Activated T-helper 1 cell treated with anti-CD3 and anti-CD28 coated beads, Interleukin-12 subunit alpha, Interleukin-12 subunit beta, Interleukin-2, Interleukin-4 antibody, amounts not matched to agents 30 ng/mL and 10 ng/mL and 1 ng/mL, durations not matched to agents 14 hours and 24 hours and 36 hours (primary cell): ENCODE data around the gene KRTAP12-3. TPM values are rescaled to one million over a fixed set of nuclear protein-coding genes. Genes with fewer than 3 reads are reported as not detected.
"Not testable (repeated sequence)": the region's sequence is repeated elsewhere in the genome, so short reads cannot be mapped to it uniquely, and the experiment has no call there.

Experiments used
- DNase-seq: peaks from one replicate; pipeline ENCODE4 v3.0.0; 2021; ENCODE audit warnings: low spot score
- H3K27ac Mint-ChIP-seq: one replicate; pipeline ENCODE4 v1.8.0; 2021; ENCODE audit warnings: mild to moderate bottlenecking, mixed read lengths
- H3K27me3 Mint-ChIP-seq: one replicate; pipeline ENCODE4 v1.8.0; 2022; ENCODE audit warnings: mild to moderate bottlenecking, moderate library complexity, mixed read lengths; ENCODE audit not compliant: insufficient read depth
- H3K36me3 Mint-ChIP-seq: one replicate; pipeline ENCODE4 v1.8.0; 2021; ENCODE audit warnings: low read depth, mixed read lengths
- H3K4me1 Mint-ChIP-seq: one replicate; pipeline ENCODE4 v1.8.0; 2021; ENCODE audit warnings: low read depth, mixed read lengths
- H3K4me3 Mint-ChIP-seq: one replicate; pipeline ENCODE4 v1.8.0; 2021; ENCODE audit warnings: mild to moderate bottlenecking, moderate library complexity, mixed read lengths
- H3K9me3 Mint-ChIP-seq: one replicate; pipeline ENCODE4 v1.8.0; 2021; ENCODE audit warnings: mixed read lengths
- intact Hi-C: fragments of 100-400 bp; cut with micrococcal nuclease; formaldehyde crosslinking; loops from one replicate; pipeline ENCODE4 v1.15.1; 2024
- total RNA-seq: library from RNA; stranded (reverse); gene quantifications from 2 replicates; pipeline ENCODE4 v1.2.3, GENCODE V29; 2022

Gene KRTAP12-3
- total RNA-seq, 1 donor from 2014 or later, result not detected

GRCh38 chr21:44648557-44649311 is 9.0 kb upstream of the KRTAP12-3 start:
- Mint-ChIP-seq H3K36me3 (peaks cover 2% of the 10 kb centered on the region), H3K27me3 (peaks cover 2% of the 10 kb centered on the region), H3K9me3 (peaks cover 23% of the 10 kb centered on the region), H3K27ac (no peak overlapping the region), H3K4me3 (no peak overlapping the region), H3K4me1 (peaks cover 7% of the 10 kb centered on the region)
- intact Hi-C loops, result no loop called here
- no peak for DNase-seq

GRCh38 chr21:44649521-44650100 is 8.1 kb upstream of the KRTAP12-3 start:
- intact Hi-C loops, result no loop called here
- H3K27ac Mint-ChIP-seq, result no peak overlapping the region
- H3K4me1 Mint-ChIP-seq, result peaks cover 12% of the 10 kb centered on the region
- peaks cover 2% of the 10 kb centered on the region for H3K27me3 Mint-ChIP-seq
- no peak for DNase-seq
- peaks cover 3% of the 10 kb centered on the region for H3K36me3 Mint-ChIP-seq
- H3K4me3 Mint-ChIP-seq, result no peak overlapping the region
- peaks cover 17% of the 10 kb centered on the region for H3K9me3 Mint-ChIP-seq

- Mint-ChIP-seq H3K4me3 (no peak overlapping the region), H3K27me3 (peaks cover 2% of the 10 kb centered on the region), H3K27ac (no peak overlapping the region), H3K9me3 (peaks cover 17% of the 10 kb centered on the region), H3K4me1 (peaks cover 20% of the 10 kb centered on the region), H3K36me3 (peaks cover 9% of the 10 kb centered on the region)
- no peak for DNase-seq
- intact Hi-C loops, result no loop called here
These were observed 7.3 kb upstream of the KRTAP12-3 start for GRCh38 chr21:44650265-44650972.

GRCh38 chr21:44650973-44651675 is 6.6 kb upstream of the KRTAP12-3 start:
- Mint-ChIP-seq H3K27ac (no peak overlapping the region), H3K27me3 (no peaks in the 10 kb centered on the region), H3K9me3 (peaks cover 21% of the 10 kb centered on the region), H3K4me1 (peaks cover 21% of the 10 kb centered on the region), H3K4me3 (no peak overlapping the region), H3K36me3 (peaks cover 10% of the 10 kb centered on the region)
- no peak for DNase-seq
- intact Hi-C loops, result no loop called here

- Mint-ChIP-seq H3K27me3 (no peaks in the 10 kb centered on the region), H3K4me3 (no peak overlapping the region), H3K4me1 (peaks cover 41% of the 10 kb centered on the region), H3K27ac (no peak overlapping the region), H3K9me3 (peaks cover 40% of the 10 kb centered on the region), H3K36me3 (peaks cover 25% of the 10 kb centered on the region)
- DNase-seq, result no peak
- intact Hi-C loops, result no loop called here
These were observed 4.6 kb upstream of the KRTAP12-3 start for GRCh38 chr21:44653123-44653522.

GRCh38 chr21:44653656-44654575 is 3.8 kb upstream of the KRTAP12-3 start:
- DNase-seq, result no peak
- Mint-ChIP-seq H3K27me3 (no peaks in the 10 kb centered on the region), H3K36me3 (peaks cover 29% of the 10 kb centered on the region), H3K4me1 (peaks cover 49% of the 10 kb centered on the region), H3K9me3 (peaks cover 47% of the 10 kb centered on the region), H3K27ac (no peak overlapping the region), H3K4me3 (peak overlapping the region; percentile 15)
- intact Hi-C loops, result no loop called here

GRCh38 chr21:44654576-44655175 is 3.1 kb upstream of the KRTAP12-3 start, which contains the start of gene KRTAP12-4:
Gene KRTAP12-4, minus strand, starts transcription at chr21:44654659. Its CDS starts 45 bp downstream, at chr21:44654614.
- H3K4me1 Mint-ChIP-seq, result peaks cover 56% of the 10 kb centered on the region
- intact Hi-C loops, result loop anchor here (5.0 kb wide), 3 partner anchors 37 to 273 kb away; no protein-coding TSS in a partner anchor
- peaks cover 47% of the 10 kb centered on the region for H3K9me3 Mint-ChIP-seq
- peaks cover 29% of the 10 kb centered on the region for H3K36me3 Mint-ChIP-seq
- H3K27me3 Mint-ChIP-seq, result no peaks in the 10 kb centered on the region
- H3K27ac Mint-ChIP-seq, result peak within 1 kb of the TSS; percentile 70
- DNase-seq, result no peak
- peak within 1 kb of the TSS; percentile 15 for H3K4me3 Mint-ChIP-seq

GRCh38 chr21:44656868-44657267 is 864 bp upstream of the KRTAP12-3 start:
- H3K36me3 Mint-ChIP-seq, result peaks cover 31% of the 10 kb centered on the region
- H3K27ac Mint-ChIP-seq, result peak overlapping the region; percentile 95
- H3K9me3 Mint-ChIP-seq, result peaks cover 52% of the 10 kb centered on the region
- peaks cover 63% of the 10 kb centered on the region for H3K4me1 Mint-ChIP-seq
- DNase-seq, result no peak
- H3K4me3 Mint-ChIP-seq, result peak overlapping the region; percentile 47
- intact Hi-C loops, result loop anchor here (5.0 kb wide), 3 partner anchors 40 to 270 kb away; no protein-coding TSS in a partner anchor
- H3K27me3 Mint-ChIP-seq, result no peaks in the 10 kb centered on the region

GRCh38 chr21:44658541-44658910 is 794 bp downstream of the KRTAP12-3 start:
- no peak for DNase-seq
- peaks cover 10% of the 10 kb centered on the region for H3K27me3 Mint-ChIP-seq
- H3K9me3 Mint-ChIP-seq, result peaks cover 55% of the 10 kb centered on the region
- peak overlapping the region; percentile 95 for H3K27ac Mint-ChIP-seq
- peaks cover 59% of the 10 kb centered on the region for H3K4me1 Mint-ChIP-seq
- H3K36me3 Mint-ChIP-seq, result peaks cover 35% of the 10 kb centered on the region
- peak overlapping the region; percentile 12 for H3K4me3 Mint-ChIP-seq
- intact Hi-C loops, result loop anchor here (5.0 kb wide), 3 partner anchors 41 to 269 kb away; no protein-coding TSS in a partner anchor

GRCh38 chr21:44658913-44659595 is 1.3 kb downstream of the KRTAP12-3 start:
- Mint-ChIP-seq H3K4me1 (peaks cover 53% of the 10 kb centered on the region), H3K4me3 (peak overlapping the region; percentile 9), H3K27me3 (peaks cover 10% of the 10 kb centered on the region), H3K9me3 (peaks cover 50% of the 10 kb centered on the region), H3K27ac (peak overlapping the region; percentile 95), H3K36me3 (peaks cover 35% of the 10 kb centered on the region)
- intact Hi-C loops, result loop anchor here (5.0 kb wide), 3 partner anchors 42 to 268 kb away; no protein-coding TSS in a partner anchor
- no peak for DNase-seq

- DNase-seq, H3K27ac Mint-ChIP-seq, H3K4me3 Mint-ChIP-seq, intact Hi-C loops: not testable (repeated sequence)
- H3K4me1 Mint-ChIP-seq, result peaks cover 38% of the 10 kb centered on the region
- peaks cover 23% of the 10 kb centered on the region for H3K36me3 Mint-ChIP-seq
- H3K27me3 Mint-ChIP-seq, result peaks cover 12% of the 10 kb centered on the region
- H3K9me3 Mint-ChIP-seq, result peaks cover 39% of the 10 kb centered on the region
These were observed 3.8 kb downstream of the KRTAP12-3 start for GRCh38 chr21:44661567-44661966.
